Measurements from ENCODE around the gene IL17C. TPM values are rescaled to one million over a fixed set of nuclear protein-coding genes. Genes with fewer than 3 reads are reported as not detected.

IL17C gene
- total and polyA plus RNA-seq, 10 of the 15 experiments (the other 5 are each of a cell fraction or from before 2014, with no cell fraction given): not detected

GRCh38 chr16:88623858-88624257 lies 14.5 kb upstream of the IL17C start:
- Histone ChIP-seq H2AFZ (ENCODE audit: control insufficient read depth, low read depth, low read length) (no peak overlapping the region), H4K20me1 (ENCODE audit: control insufficient read depth, insufficient read depth) (no peaks in the 10 kb centered on the region), H3K27me3 (replicated peaks in 1 of 2; ENCODE audit: control insufficient read depth in 2 of 2, insufficient read depth in 2 of 2, low read length in 1 of 2) (no peaks in the 10 kb centered on the region), H3K4me1 (ENCODE audit: control insufficient read depth, insufficient read depth, low read length) (no peaks in the 10 kb centered on the region), H3K9me3 (replicated peaks; ENCODE audit: control insufficient read depth, insufficient read depth, low read length) (no peaks in the 10 kb centered on the region), H3K4me3 (no peak overlapping the region), H3K4me2 (ENCODE audit: control insufficient read depth, insufficient read depth) (no peak overlapping the region), H3K79me2 (ENCODE audit: control insufficient read depth, insufficient read depth, low read length) (no peaks in the 10 kb centered on the region), H3K9ac (ENCODE audit: control insufficient read depth, insufficient read depth, low read length) (no peak overlapping the region), H3K36me3 (ENCODE audit: control insufficient read depth in 2 of 2, insufficient read depth in 2 of 2, low read length in 1 of 2) (peaks cover 13 to 59% of the 10 kb centered on the region in 2 experiments; a peak in 3 of 4 replicates), H3K27ac (ENCODE audit: control insufficient read depth, insufficient read depth) (no peak overlapping the region)
- ChIA-PET POLR2A (no interaction called here), SMC1A (ENCODE audit: uncharacterized antibody, unreplicated experiment) (no interaction called here), RAD21 (ENCODE audit: unreplicated experiment) (no interaction called here), CTCF (no interaction called here)
- ATAC-seq (no peak), DNase-seq (ENCODE audit: low read depth, low spot score) (no peak), FAIRE-seq (no peak)
- TF ChIP-seq POLR2A (IDR thresholded peaks at IDR 0.05; ENCODE audit: low read depth, low read length) (peak; percentile 17; the same call in 1 of the 2 replicates), MAX (IDR thresholded peaks at IDR 0.05; ENCODE audit: low read depth, low read length) (no peak)
- BruUV-seq (replicated peaks): no TSS peak
- WGBS (ENCODE audit: insufficient coverage, insufficient replicate concordance, low lambda C conversion rate, missing lambda C conversion rate): 94% methylated on average over 13 of the region's 13 CpGs
- in situ Hi-C loops (cut with MboI): loop anchor here (5.0 kb wide), 1 partner anchor 52 kb away; the partner anchor contains the start of gene ZC3H18
- intact Hi-C loops (cut with micrococcal nuclease; ENCODE audit: unreplicated experiment): no loop called here

GRCh38 chr16:88624481-88624880 lies 13.9 kb upstream of the IL17C start:
- Histone ChIP-seq H4K20me1 (ENCODE audit: control insufficient read depth, insufficient read depth) (no peaks in the 10 kb centered on the region), H3K27me3 (replicated peaks in 1 of 2; ENCODE audit: control insufficient read depth in 2 of 2, insufficient read depth in 2 of 2, low read length in 1 of 2) (no peaks in the 10 kb centered on the region), H3K4me3 (no peak overlapping the region), H3K9me3 (replicated peaks; ENCODE audit: control insufficient read depth, insufficient read depth, low read length) (no peaks in the 10 kb centered on the region), H2AFZ (ENCODE audit: control insufficient read depth, low read depth, low read length) (no peak overlapping the region), H3K27ac (ENCODE audit: control insufficient read depth, insufficient read depth) (no peak overlapping the region), H3K36me3 (ENCODE audit: control insufficient read depth in 2 of 2, insufficient read depth in 2 of 2, low read length in 1 of 2) (peaks cover 13 to 54% of the 10 kb centered on the region in 2 experiments; a peak in 3 of 4 replicates), H3K79me2 (ENCODE audit: control insufficient read depth, insufficient read depth, low read length) (no peaks in the 10 kb centered on the region), H3K9ac (ENCODE audit: control insufficient read depth, insufficient read depth, low read length) (no peak overlapping the region), H3K4me1 (ENCODE audit: control insufficient read depth, insufficient read depth, low read length) (no peaks in the 10 kb centered on the region), H3K4me2 (ENCODE audit: control insufficient read depth, insufficient read depth) (no peak overlapping the region)
- CTCF ChIA-PET: no interaction called here
- SMC1A ChIA-PET (ENCODE audit: uncharacterized antibody, unreplicated experiment): no interaction called here
- DNase-seq (ENCODE audit: low read depth, low spot score) (no peak), FAIRE-seq (no peak), ATAC-seq (no peak)
- BruUV-seq (replicated peaks): no TSS peak
- TF ChIP-seq TCF7 (IDR thresholded peaks at IDR 0.05; ENCODE audit: borderline replicate concordance) (no peak), PRDM15 (CRISPR knock-in tag; IDR thresholded peaks at IDR 0.05) (no peak), SMAD5 (IDR thresholded peaks at IDR 0.05; ENCODE audit: low read depth) (no peak)
- WGBS (ENCODE audit: insufficient coverage, insufficient replicate concordance, low lambda C conversion rate, missing lambda C conversion rate): 92% methylated on average over 18 of the region's 18 CpGs
- intact Hi-C loops (cut with micrococcal nuclease; ENCODE audit: unreplicated experiment) (no loop called here), in situ Hi-C loops (cut with MboI) (loop anchor here (5.0 kb wide), 1 partner anchor 52 kb away; the partner anchor contains the start of gene ZC3H18)
- RAD21 ChIA-PET (ENCODE audit: unreplicated experiment): no interaction called here
- POLR2A ChIA-PET: no interaction called here
